Hindlimb muscle (tissue), 1 donor: ENCODE results near the gene NFATC2. TPM values are rescaled to one million over a fixed set of nuclear protein-coding genes. Genes with fewer than 3 reads are reported as not detected.

Experiments used
- DNase-seq: peaks from one replicate; pipeline ENCODE4 v3.0.0-alpha.2; 2013
- polyA plus RNA-seq: library from polyadenylated mRNA; unstranded; fragments of 120-200 nt; gene quantifications from one replicate; pipeline ENCODE4 v1.2.1, GENCODE V29; 2013; ENCODE audit not compliant: insufficient read length

NFATC2 gene
- polyA plus RNA-seq, 1 donor, result 4.5 TPM

- no peak for DNase-seq
Observed at GRCh38 chr20:51411870-51412269, 130.6 kb downstream of the NFATC2 start.

DNA sequence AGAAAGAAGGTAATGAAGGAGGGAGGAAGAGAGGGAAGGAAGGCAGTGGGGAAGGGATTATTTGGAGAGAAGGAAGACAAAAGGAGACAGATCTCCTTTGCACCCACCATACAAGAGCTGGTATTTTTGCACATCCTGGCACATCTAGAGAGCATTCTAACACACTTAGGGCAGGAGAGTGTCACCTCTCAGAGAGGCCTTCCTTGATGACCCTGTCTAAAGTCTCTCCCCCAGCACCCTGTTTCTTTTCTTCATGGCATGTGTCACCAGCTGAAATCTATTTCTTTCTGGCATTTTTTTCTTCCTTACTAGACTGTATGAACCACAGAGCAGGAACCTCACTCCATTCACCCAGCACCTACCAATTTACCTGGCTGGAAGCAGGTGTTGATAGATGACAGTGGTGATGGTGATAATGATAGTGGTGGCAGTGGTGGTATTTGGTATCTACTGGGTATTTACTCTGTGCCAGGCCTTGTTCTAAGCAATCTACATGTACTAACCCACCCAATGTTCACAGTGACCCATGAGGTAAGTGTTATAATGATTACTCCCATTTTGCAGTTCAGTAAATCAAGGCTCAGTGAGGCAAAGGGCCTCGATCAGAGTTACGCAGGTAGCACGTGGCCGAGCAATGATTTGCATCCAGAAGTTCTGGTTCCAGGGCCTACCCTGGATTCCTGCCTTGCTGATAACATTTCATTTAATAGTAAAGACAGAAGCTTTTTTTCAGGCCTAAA lies 131.8 kb downstream of the NFATC2 start:
- DNase-seq, result no peak

DNA sequence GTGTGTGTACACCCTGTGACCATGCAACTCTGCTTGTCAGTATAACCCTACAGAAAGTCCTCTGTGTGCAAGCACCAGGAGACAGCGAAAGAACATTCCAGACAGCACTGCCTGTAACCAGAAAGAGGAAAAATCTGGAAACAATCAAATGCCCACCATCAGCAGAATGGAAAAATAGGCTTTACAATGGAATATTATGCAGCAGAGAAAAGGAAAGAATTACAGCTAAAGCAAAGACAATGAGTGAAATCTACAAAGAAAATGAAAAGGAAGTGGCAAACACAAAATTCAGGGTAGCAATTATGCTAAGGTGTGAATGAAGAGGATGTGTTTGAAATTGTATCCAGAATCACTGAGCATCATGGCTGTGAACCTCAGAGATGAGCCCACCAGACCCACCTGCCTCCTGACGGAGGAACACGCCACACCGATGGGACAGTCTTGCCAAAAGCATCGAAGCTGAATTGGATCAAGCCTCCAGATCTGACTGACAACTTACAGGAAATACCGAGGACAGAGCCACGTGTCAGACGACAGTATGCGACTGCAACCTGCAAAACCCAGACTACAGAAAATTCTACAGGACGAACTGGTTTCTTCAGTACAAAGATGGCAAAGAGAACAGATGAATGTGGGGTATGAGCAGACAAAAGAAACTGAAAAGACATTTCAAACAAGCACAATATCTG lies 133.2 kb downstream of the NFATC2 start:
- DNase-seq, result no peak

GRCh38 chr20:51404297-51405060 lies 138.0 kb downstream of the NFATC2 start:
- DNase-seq, result no peak

GRCh38 chr20:51403466-51404220 lies 138.9 kb downstream of the NFATC2 start:
- DNase-seq, result no peak

GRCh38 chr20:51402201-51402600 lies 140.3 kb downstream of the NFATC2 start:
- DNase-seq, result no peak

DNA sequence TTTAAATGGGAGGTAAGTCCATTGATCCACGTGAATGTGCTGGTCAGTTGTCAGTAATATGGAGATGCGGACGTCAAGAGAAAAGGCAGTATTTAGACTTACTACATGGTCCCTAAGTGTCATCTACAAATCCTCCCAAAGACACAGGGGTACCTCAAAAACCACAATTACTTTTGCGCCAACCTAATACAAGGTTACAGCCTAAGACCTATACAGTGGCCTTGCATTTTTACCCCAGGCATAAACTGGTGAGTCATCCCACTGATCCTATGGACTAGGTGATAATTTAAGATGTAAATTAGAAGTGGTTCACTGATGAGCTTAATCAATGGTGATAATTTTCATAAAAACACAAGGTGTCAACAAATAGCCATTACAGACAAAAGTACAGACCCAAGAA lies 141.0 kb downstream of the NFATC2 start:
- no peak for DNase-seq

GRCh38 chr20:51400051-51400926 lies 142.2 kb downstream of the NFATC2 start:
- DNase-seq, result no peak

DNA sequence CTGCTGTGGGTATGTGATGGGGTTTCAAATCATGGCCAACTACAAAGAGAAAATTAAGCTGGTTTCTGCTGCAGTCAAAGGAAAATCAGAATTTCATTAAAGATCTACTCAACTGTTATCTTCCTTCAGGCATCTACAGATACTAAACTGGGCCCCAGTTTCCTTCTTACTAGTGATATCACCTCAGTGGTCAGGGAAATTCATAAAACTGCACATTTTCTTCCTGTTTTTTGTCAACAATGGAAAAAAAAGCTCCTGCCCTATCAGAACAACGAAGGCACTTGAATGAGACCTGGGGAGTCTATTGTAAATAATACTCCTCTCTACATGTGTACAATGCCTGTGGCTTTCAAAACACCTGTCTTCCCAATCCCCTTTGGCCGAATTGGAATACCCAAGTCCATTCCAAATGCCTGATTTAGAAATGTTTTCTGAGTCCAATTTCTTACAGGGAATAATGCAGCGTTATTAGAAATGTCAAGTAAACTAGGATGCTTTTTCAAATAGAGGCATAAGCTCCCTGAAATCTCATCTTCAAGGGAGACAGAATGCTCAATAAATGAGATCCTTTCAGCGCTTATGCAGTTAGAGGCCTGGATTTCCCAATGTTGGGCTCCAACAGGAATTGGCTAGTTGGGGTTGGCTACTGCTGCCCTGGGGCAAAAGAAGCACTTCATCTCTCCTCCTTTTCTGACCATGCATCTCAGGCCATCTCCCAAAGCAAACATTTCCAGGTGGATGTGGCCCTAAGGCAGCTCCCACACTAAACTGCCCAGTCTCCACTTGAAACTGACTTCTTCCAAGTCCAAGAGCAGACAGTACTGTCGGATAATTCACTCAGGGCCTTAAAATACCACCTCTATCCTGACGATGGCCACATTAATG lies 143.3 kb downstream of the NFATC2 start:
- no peak for DNase-seq

- DNase-seq, result no peak
Observed at GRCh38 chr20:51398552-51398951, 144.0 kb downstream of the NFATC2 start.

DNA sequence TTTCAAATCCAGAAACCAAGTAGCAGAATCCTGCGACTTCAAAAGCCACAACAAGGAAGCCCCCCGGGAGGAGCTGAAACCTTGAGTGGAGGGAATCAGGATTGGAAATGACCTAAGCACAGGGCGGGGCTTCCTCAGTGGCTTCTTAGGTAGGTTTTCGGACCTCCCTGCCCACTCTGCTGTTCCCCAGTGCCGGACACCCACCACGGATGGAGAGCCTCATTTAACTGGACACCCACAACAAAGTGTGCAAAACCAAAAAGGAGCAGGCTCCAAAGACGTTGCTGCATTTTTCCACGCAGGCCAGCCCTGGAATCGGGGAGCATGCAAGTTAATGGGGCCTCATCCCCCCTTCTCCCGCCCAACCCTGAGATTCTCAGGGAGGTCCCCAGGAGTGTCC lies 144.4 kb downstream of the NFATC2 start:
- no peak for DNase-seq

DNA sequence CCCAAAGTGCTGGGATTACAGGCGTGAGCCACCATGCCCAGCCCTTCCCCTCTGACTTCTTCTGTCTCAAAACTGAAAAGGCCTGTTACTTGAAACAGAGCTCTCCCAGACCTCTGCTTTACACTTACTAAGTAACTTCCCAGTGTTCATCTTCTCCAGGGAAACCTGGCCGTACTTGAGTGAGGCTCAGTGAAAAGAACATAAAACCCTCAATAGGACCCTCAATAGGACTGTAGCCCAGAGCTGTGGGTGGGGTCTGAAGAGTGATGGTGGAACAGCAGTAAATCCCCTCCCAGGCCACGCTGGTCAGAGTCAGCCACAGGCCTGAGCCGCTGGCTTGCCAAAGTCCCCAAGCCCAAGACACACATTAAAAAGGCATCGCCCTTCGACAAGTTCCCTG lies 145.4 kb downstream of the NFATC2 start:
- DNase-seq, result no peak

DNA sequence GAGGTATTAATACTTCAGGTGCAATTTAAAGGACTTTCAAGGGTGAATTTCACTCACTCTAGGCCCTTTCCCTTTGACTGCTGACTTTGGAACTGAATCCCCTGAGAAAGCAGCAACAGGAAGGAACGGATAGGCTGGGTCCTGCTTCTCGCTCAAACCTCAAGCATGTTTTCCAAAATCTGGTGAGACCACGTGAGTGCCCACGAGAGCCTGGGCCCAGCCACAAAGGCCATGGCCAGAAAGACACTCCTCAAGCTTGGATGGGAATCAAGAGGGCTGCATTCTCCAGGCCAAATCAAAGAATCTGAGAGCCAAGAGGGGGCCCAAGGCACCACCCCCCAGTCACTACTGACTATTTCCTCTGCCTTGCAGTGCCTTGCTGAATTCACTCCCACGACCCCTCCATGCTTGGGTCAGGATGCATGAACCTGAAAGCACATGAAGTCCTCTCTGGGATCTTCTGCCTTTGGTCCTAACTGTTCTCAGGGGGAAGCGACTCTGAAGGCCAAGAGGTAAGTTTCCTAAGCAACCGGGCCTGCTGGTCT lies 146.1 kb downstream of the NFATC2 start:
- DNase-seq, result no peak

DNA sequence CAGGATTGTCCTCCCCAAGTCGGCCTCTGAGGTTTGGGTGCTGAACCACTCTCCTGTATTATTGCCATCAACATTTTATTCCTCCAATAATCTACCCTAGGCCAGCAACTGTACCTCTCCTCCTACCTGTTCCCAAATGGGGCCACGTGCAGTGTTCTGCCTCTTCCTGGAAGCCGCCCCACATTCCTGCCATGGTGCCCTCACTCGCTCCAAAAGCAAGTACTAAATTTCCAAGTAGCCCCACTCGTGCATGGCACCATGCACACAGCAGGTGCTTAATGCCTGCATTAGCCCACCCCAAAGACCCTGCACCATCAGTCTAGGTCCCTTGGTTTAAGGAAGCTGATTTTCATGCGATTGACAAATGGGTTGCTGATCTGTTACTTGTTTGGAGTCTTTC lies 147.8 kb downstream of the NFATC2 start:
- DNase-seq, result no peak

DNA sequence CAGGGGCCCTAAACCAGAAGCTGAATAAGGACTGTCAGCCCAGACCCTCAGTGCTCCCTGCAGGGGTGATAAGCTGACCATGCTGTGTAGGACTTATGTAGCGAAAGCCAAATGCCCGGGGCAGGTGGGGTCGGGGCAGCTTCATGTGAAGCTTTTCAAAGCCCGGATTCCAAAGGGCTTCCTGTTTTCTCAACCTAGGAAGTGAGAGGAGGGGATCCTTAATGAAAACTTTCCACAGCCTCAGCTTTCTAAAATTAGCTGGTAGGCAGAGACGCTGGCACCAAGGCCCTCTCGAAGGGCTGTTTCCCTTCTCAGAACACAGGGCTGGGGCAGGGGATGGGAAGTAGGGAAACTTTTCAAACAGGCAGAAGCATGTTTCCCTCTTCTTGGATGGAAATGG lies 148.9 kb downstream of the NFATC2 start:
- no peak for DNase-seq

GRCh38 chr20:51392614-51393186 lies 149.8 kb downstream of the NFATC2 start:
- DNase-seq, result no peak

DNA sequence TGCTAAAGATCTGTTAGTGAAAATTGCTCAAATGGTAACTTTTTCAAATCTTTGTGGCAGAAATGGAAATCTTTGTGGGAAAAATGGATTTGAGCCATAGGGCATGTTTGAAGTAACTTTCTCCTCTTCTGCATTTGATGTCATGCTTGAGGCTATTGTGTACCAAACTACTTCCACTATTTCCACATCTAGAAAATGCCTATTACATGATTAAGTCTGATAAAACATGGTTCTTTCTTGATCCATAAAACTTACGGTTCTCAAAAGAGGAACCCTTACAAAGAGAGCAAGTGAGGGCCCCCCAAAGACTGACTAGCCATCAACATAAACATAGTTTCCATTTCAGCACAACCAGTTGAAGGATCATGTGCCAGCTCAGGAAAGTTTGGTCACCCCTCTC lies 150.6 kb downstream of the NFATC2 start:
- DNase-seq, result no peak

DNA sequence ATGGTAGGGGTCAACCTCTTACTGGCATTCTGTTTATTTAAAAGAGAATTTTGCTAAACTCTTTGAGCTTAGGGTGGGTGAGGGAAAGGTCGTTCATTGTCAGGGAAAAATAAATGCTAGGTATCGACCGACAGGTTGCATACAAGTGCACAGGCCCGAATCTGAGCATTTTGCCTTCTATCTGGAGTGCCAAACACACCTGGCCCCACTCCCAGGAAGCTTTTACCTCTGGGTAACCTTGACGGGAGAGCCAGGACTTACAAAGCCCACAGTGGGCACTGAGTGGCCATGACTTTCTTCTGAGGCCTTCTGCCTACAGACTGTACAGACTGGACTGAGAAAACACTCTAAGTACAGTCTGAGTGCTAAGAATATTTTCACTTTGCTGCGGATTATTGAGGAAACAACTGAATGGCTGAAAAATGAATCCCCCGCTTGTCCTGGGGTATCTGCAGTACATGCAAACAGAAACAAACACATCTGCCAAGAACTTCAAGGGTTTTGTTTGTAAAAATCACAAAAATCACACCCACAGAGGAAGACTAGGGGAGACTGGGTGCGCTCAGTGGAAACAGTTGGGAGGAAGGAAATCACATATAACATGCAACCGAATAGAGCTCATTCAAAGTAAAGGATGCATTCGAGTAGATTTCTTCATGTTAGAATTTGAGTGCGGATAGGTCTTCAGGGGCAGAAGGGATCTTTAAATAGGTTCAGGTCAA lies 152.8 kb downstream of the NFATC2 start:
- DNase-seq, result no peak
